ENCODE data around the gene EMX1. TPM values are rescaled to one million over a fixed set of nuclear protein-coding genes. Genes with fewer than 3 reads are reported as not detected.

Gene EMX1
- total RNA-seq, 3 donors from 2014 or later: 0.44 TPM; not detected in 2

- TF ChIP-seq, protein P1, sequence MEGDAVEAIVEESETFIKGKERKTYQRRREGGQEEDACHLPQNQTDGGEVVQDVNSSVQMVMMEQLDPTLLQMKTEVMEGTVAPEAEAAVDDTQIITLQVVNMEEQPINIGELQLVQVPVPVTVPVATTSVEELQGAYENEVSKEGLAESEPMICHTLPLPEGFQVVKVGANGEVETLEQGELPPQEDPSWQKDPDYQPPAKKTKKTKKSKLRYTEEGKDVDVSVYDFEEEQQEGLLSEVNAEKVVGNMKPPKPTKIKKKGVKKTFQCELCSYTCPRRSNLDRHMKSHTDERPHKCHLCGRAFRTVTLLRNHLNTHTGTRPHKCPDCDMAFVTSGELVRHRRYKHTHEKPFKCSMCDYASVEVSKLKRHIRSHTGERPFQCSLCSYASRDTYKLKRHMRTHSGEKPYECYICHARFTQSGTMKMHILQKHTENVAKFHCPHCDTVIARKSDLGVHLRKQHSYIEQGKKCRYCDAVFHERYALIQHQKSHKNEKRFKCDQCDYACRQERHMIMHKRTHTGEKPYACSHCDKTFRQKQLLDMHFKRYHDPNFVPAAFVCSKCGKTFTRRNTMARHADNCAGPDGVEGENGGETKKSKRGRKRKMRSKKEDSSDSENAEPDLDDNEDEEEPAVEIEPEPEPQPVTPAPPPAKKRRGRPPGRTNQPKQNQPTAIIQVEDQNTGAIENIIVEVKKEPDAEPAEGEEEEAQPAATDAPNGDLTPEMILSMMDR (IDR thresholded peaks at IDR 0.05): no peak
- TF ChIP-seq POLR2AphosphoS5 (IDR thresholded peaks at IDR 0.05) (no peak), POLR2A (IDR thresholded peaks at IDR 0.05) (no peak)
- intact Hi-C loops (cut with DNase I; ENCODE audit: low total_unique reads): no loop called here
- Histone ChIP-seq H3K36me3 (no peaks in the 10 kb centered on the region), H3K4me3 (peak within 1 kb of the TSS; percentile 69 to 84 (median 79)), H3K9me3 (no peaks in the 10 kb centered on the region), H3K27me3 (no peaks in the 10 kb centered on the region), H3K27ac (peak within 1 kb of the TSS; percentile 75 to 90), H3K4me1 (peaks cover 0 to 8% of the 10 kb centered on the region in 2 donors)
- peak; percentile 34 to 68 for DNase-seq (ENCODE audit: low spot score in 2 of 2)
Measured at GRCh38 chr2:72887032-72887739, 30.1 kb upstream of the EMX1 start, which contains the start of gene SPR. SPR (plus strand) TSS chr2:72887408; CDS start chr2:72887433, 25 bp downstream.

- no peaks in the 10 kb centered on the region for H3K9me3 ChIP-seq
- peak overlapping the region; percentile 75 to 90 for H3K27ac ChIP-seq
- H3K4me3 ChIP-seq: peak overlapping the region; percentile 69 to 84 (median 79)
- peak; percentile 78 to 88 for DNase-seq (ENCODE audit: low spot score in 2 of 2)
- no peaks in the 10 kb centered on the region for H3K36me3 ChIP-seq
- peaks cover 0 to 8% of the 10 kb centered on the region in 2 donors for H3K4me1 ChIP-seq
- intact Hi-C loops (cut with DNase I; ENCODE audit: low total_unique reads): no loop called here
- no peak for TF ChIP-seq POLR2A (IDR thresholded peaks at IDR 0.05)
- TF ChIP-seq, protein P1 (IDR thresholded peaks at IDR 0.05): peak; percentile 77 to 88 (median 83)
- no peaks in the 10 kb centered on the region for H3K27me3 ChIP-seq
Measured at GRCh38 chr2:72887740-72888437, 29.4 kb upstream of the EMX1 start.

GRCh38 chr2:72888438-72889202 is 28.7 kb upstream of the EMX1 start:
- intact Hi-C loops (cut with DNase I; ENCODE audit: low total_unique reads): no loop called here
- H3K27ac ChIP-seq: no peak overlapping the region
- TF ChIP-seq POLR2A (IDR thresholded peaks at IDR 0.05) (no peak), POLR2AphosphoS5 (IDR thresholded peaks at IDR 0.05) (no peak)
- TF ChIP-seq, protein P1 (IDR thresholded peaks at IDR 0.05): no peak

DNA sequence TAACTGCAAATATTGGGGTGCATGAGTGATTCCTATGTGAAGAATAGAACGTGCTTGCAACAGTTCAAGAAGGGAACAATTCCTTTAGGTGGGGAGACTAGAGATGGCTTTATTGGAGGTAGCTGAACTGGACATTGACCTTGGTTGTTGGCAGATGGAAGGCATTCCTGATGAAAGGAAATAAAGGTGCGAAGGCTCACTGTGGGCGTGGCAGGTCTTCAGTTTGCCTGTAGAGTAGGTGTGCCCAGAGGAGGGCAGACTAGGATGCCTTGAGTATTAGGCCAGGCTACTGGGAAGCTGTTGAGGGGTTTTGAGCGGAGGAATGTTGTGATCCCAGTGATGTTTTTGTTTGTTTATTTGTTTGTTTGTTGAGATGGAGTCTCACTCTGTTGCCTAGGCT is 27.3 kb upstream of the EMX1 start:
- intact Hi-C loops (cut with DNase I; ENCODE audit: low total_unique reads): loop anchor here (10.0 kb wide), 1 partner anchor 285 kb away; no protein-coding TSS in a partner anchor

More at GRCh38 chr2:72888438-72889202, 28.7 kb upstream of the EMX1 start:
- Histone ChIP-seq H3K36me3 (no peaks in the 10 kb centered on the region), H3K4me1 (peaks cover 0 to 8% of the 10 kb centered on the region in 2 donors), H3K27me3 (no peaks in the 10 kb centered on the region), H3K4me3 (peak overlapping the region in 2 of 3 donors; percentile 79 to 84), H3K9me3 (no peaks in the 10 kb centered on the region)
- DNase-seq (ENCODE audit: low spot score in 2 of 2): no peak

More for the DNA sequence above, 27.3 kb upstream of the EMX1 start:
- peaks cover 0 to 8% of the 10 kb centered on the region in 2 donors for H3K4me1 ChIP-seq
- no peak overlapping the region for H3K27ac ChIP-seq
- H3K36me3 ChIP-seq: no peaks in the 10 kb centered on the region
- TF ChIP-seq POLR2A (IDR thresholded peaks at IDR 0.05) (no peak), POLR2AphosphoS5 (IDR thresholded peaks at IDR 0.05) (no peak)
- TF ChIP-seq, protein P1 (IDR thresholded peaks at IDR 0.05): no peak
- H3K27me3 ChIP-seq: peaks cover 0 to 7% of the 10 kb centered on the region in 2 donors
- no peak overlapping the region for H3K4me3 ChIP-seq
- no peak for DNase-seq (ENCODE audit: low spot score in 2 of 2)
- H3K9me3 ChIP-seq: no peaks in the 10 kb centered on the region

All from breast epithelium (tissue), 4 donors.